ENCODE measurements around the gene CCNL1. TPM values are rescaled to one million over a fixed set of nuclear protein-coding genes. Genes with fewer than 3 reads are reported as not detected.
"Not testable (repeated sequence)": the region's sequence is repeated elsewhere in the genome, so short reads cannot be mapped to it uniquely, and the experiment has no call there.

CCNL1 gene
- total RNA-seq, result 100 to 1,000 TPM; 223 to 249 TPM

DNA sequence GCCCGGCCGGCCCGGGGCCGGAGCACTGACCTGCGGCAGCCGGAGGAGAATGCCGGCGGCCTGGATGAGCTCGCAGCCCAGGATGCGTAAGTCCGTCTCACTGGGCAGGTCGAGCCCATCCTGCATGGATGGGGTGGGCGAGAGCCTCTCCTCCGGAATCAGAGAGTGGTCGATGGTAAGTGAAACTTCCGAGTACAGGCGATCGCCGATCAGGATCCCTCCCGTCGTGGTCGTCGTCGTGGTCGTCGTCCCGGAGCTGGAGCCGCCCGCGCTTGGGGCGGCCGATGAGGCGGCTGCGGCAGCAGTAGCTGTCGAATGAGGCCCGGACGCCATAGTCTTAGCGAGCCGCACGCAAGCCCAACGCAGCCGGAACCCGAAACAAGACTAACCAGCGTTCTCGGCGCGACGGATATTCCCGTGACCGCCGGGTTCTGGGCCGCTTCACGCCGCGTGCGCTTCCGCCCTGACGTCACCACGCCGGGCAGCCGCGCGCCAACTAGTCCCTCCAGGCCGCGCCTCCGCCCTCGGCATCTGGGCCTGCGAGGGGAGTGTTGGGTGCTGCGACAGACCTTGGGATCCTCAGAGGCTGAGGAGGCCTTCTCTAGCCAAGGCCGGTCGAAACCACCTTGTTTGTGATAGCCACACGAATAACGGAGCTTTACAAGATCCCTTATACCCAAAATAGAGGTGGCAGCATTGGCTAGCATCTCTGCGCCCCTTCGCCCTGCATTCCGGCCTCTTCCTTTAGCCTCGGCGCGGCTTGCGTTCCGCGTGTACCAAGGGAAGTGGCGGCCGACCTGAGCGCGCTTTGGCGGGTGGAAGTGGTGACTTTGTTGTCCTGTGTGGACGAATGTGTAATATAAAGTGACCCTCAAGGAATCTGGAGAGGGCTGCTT, at the start of gene CCNL1:
CCNL1 (minus strand) TSS at position 386 of the 896 bp plus-strand sequence; CDS start at position 333, 53 bp downstream.
- Mint-ChIP-seq H3K27ac (peak within 1 kb of the TSS; percentile 100), H3K9me3 (no peaks in the 10 kb centered on the region), H3K27me3 (no peaks in the 10 kb centered on the region), H3K36me3 (ENCODE audit: low read depth) (peaks cover 51% of the 10 kb centered on the region), H3K4me1 (peaks cover 57% of the 10 kb centered on the region), H3K4me3 (peak within 1 kb of the TSS; percentile 100)
- POLR2A ChIA-PET, result interaction anchor here (0.7 to 8.7 kb wide), 48 partner anchors 9 to 1641 kb away, joined by 3 to 830 read pairs (median 5); partner anchors contain the start of genes MFSD1, SSR3 and TIPARP
- DNase-seq, result peak; percentile 96
- CTCF ChIA-PET, result interaction anchor here (0.9 to 5.6 kb wide), 12 partner anchors 8 to 1008 kb away, joined by 3 to 92 read pairs (median 4); partner anchors contain the start of gene TIPARP

DNA sequence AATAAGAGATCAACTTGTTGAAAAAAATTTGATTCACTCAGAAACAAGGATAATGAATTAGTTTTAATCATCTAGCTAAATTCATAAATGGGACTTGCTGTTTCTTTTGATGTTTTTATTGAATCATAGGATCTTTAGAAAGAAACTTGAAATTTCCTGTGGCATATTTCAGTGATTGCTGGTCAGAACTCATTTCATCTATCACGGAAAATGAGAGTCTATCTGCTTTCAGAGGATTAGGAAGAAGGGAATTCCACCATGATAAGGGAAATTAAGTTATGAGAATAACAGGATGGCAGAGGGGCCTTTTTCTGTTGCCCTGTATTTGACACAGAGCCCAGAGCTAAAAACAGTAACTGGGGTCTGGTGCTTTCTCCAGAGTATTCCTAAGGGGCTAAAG, 44.9 kb upstream of the CCNL1 start:
- ChIA-PET CTCF (interaction anchor here (1.0 to 1.8 kb wide), 6 partner anchors 11 to 290 kb away, joined by 3 to 7 read pairs (median 3); no protein-coding TSS in a partner anchor), POLR2A (interaction anchor here (1.1 kb wide), 1 partner anchor 45 kb away, joined by 5 read pairs; the partner anchor contains the start of gene CCNL1)
- Mint-ChIP-seq H3K27ac (no peak overlapping the region), H3K4me3 (no peak overlapping the region), H3K36me3 (ENCODE audit: low read depth) (no peaks in the 10 kb centered on the region), H3K27me3 (no peaks in the 10 kb centered on the region), H3K4me1 (no peaks in the 10 kb centered on the region), H3K9me3 (no peaks in the 10 kb centered on the region)
- no peak for DNase-seq

DNA sequence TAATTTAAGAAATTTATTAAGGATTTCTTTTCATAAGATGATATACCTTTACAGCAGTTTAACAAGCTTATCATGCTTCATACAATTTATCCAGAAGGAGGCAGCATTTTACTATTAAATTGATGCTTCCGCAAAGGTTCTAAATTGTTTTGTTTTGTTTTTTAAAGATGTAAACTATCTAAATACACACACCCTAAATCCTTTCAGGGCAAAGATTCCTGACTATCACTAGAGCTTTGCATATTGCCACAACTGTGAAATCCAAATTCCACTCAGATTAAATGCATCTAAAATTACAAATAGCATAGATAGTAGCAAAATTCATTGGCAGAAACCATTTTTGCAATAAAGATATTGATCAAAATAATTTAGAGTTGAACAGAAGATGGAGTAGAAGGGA, 44.5 kb upstream of the CCNL1 start:
- H3K27ac Mint-ChIP-seq, result no peak overlapping the region
- no peak for DNase-seq
- no peaks in the 10 kb centered on the region for H3K36me3 Mint-ChIP-seq (ENCODE audit: low read depth)
- H3K4me1 Mint-ChIP-seq, result no peaks in the 10 kb centered on the region
- no peaks in the 10 kb centered on the region for H3K9me3 Mint-ChIP-seq
- ChIA-PET CTCF (interaction anchor here (0.7 to 1.8 kb wide), 7 partner anchors 11 to 291 kb away, joined by 3 to 7 read pairs (median 3); no protein-coding TSS in a partner anchor), POLR2A (no interaction called here)
- no peaks in the 10 kb centered on the region for H3K27me3 Mint-ChIP-seq
- no peak overlapping the region for H3K4me3 Mint-ChIP-seq

DNA sequence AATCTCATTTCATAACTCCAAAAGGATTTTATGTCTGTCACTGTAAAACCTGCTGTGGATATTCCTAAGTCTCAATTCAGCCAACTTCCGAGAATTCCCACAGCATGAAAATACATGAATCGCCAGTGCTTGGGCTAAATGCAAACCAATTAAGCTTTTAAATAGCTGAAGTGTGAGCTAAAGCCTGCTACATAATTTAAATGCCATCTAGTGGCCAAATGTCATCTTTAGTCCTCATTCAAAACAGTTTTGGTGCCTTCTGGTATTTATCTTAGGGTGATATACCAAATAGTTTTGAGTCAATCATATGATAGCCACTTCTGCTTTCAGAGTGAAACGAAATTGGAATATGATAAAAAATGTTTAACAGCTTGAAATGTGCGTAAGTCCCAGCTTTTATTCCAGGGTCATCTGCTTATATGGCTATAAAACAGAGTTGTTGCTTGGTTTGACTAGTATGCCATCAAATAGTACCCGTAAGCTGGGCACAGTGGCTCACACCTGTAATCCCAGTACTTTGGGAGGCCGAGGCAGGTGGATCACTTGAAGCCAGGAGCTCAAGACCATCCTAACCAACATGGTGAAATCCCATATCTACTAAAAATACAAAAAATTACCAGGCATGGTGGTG, 41.8 kb upstream of the CCNL1 start:
- POLR2A ChIA-PET, result interaction anchor here (1.2 to 3.3 kb wide), 2 partner anchors 27 to 41 kb away, joined by 6 to 21 read pairs; no protein-coding TSS in a partner anchor
- Mint-ChIP-seq H3K27ac (no peak overlapping the region), H3K27me3 (peaks cover 7% of the 10 kb centered on the region), H3K9me3 (peaks cover 4% of the 10 kb centered on the region), H3K36me3 (ENCODE audit: low read depth) (no peaks in the 10 kb centered on the region), H3K4me1 (no peaks in the 10 kb centered on the region), H3K4me3 (no peak overlapping the region)
- CTCF ChIA-PET, result interaction anchor here (0.7 to 2.9 kb wide), 20 partner anchors 10 to 1051 kb away, joined by 3 to 23 read pairs (median 5); partner anchors contain the start of gene CCNL1
- no peak for DNase-seq

DNA sequence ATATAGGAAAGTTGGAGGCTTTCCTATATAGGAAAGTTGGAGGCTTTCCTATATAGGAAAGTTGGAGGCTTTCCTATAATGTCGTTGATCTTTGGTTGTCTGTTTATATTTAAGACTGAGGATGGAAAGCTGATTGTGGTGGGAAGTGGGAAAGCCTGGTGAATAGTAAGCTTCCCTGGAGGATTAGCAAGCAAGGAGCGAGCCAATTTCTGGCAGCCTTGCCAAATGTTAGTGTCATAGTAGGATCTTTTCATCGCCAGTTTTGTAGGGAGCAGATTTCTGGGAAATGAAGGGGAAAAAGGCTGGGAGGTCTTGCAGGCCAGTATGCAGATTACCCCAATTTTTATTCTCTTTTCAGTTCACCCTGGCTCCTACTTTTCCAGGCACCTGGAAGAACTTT, 39.9 kb upstream of the CCNL1 start:
- H3K36me3 Mint-ChIP-seq (ENCODE audit: low read depth), result peaks cover 1% of the 10 kb centered on the region
- H3K27me3 Mint-ChIP-seq, result peaks cover 15% of the 10 kb centered on the region
- ChIA-PET CTCF (interaction anchor here (0.9 kb wide), 1 partner anchor 39 kb away, joined by 3 read pairs; no protein-coding TSS in a partner anchor), POLR2A (interaction anchor here (1.2 kb wide), 1 partner anchor 25 kb away, joined by 3 read pairs; no protein-coding TSS in a partner anchor)
- H3K27ac Mint-ChIP-seq, result no peak overlapping the region
- H3K4me1 Mint-ChIP-seq, result no peaks in the 10 kb centered on the region
- DNase-seq, result no peak
- H3K4me3 Mint-ChIP-seq, result no peak overlapping the region
- peaks cover 8% of the 10 kb centered on the region for H3K9me3 Mint-ChIP-seq

DNA sequence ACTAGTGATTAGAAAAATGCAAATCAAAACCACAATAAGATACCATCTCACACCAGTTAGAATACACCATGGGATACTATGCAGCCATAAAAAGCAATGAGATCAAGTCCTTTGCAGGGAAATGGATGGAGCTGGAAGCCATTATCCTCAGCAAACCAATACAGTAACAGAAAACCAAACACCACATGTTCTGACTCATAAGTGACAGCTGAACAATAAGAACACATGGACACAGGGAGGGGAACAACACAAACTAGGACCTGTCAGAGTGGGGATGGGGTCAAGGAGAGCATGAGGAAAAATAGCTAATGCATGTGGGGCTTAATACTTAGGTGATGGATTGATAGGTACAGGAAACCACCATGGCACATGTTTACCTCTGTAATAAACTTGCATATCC, 36.0 kb upstream of the CCNL1 start:
- ChIA-PET POLR2A (no interaction called here), CTCF (no interaction called here)
- Mint-ChIP-seq H3K4me3 (no peak overlapping the region), H3K27me3 (peaks cover 31% of the 10 kb centered on the region), H3K27ac (no peak overlapping the region), H3K36me3 (ENCODE audit: low read depth) (peaks cover 15% of the 10 kb centered on the region), H3K9me3 (peaks cover 13% of the 10 kb centered on the region), H3K4me1 (no peaks in the 10 kb centered on the region)
- DNase-seq, result no peak

DNA sequence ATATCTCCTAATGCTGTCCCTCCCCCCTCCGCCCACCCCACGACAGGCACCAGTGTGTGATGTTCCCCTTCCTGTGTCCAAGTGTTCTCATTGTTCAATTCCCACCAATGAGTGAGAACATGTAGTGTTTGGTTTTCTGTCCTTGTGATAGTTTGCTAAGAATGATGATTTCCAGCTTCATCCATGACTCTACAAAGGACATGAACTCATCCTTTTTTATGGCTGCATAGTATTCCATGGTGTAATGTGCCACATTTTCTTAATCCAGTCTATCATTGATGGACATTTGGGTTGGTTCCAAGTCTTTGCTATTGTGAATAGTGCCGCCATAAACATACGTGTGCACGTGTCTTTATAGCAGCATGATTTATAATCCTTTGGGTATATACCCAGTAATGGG, 31.2 kb upstream of the CCNL1 start:
- H3K36me3 Mint-ChIP-seq (ENCODE audit: low read depth), result peaks cover 30% of the 10 kb centered on the region
- H3K9me3 Mint-ChIP-seq, result peaks cover 44% of the 10 kb centered on the region
- H3K27me3 Mint-ChIP-seq, result peaks cover 26% of the 10 kb centered on the region

DNA sequence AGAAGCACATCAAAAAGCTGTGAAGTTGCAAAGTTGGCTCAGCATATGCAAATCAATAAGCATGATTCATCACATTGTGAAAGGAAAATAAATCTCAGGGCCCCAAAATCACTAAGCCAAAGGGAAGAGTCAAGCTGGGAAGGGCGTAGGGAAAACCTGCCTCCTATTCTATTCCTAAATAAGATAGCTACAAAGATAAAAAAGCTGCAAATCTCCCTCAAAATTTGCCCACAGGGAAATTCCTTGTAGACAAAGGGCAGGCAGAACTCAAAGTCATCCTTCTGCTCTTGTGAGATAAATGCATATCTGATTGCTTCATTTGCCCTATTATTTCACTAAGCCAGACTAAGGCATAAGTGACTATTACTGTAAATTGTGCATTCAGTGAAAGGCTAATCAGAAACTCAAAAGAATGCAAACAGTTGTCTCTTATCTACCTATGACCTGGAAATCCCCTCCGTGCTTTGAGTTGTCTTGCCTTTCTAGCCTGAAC, 30.5 kb upstream of the CCNL1 start:
- H3K9me3 Mint-ChIP-seq, result peaks cover 50% of the 10 kb centered on the region

More for the DNA sequence above, 31.2 kb upstream of the CCNL1 start:
- CTCF ChIA-PET, H3K27ac Mint-ChIP-seq, POLR2A ChIA-PET, H3K4me1 Mint-ChIP-seq, H3K4me3 Mint-ChIP-seq, DNase-seq: not testable (repeated sequence)

DNA sequence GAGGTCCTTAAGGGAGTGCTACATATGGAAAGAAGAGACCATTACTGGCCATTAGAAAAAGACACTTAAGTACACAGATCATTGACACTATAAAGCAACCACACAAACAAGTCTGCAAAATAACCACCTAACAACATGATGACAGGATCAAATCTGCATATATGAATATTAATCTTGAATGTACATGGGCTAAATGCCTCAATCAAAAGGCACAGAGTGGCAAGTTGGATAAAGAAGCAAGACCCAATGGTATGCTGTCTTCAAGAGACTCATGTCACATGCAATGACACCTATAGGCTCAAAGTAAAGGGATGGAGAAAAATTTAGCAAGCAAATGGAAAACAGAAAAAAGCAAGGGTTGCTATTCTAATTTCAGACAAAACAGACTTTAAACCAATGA, 28.4 kb upstream of the CCNL1 start:
- Mint-ChIP-seq H3K9me3 (peaks cover 48% of the 10 kb centered on the region), H3K36me3 (ENCODE audit: low read depth) (peaks cover 41% of the 10 kb centered on the region), H3K27ac (no peak overlapping the region), H3K27me3 (peaks cover 10% of the 10 kb centered on the region), H3K4me3 (no peak overlapping the region), H3K4me1 (no peaks in the 10 kb centered on the region)
- ChIA-PET CTCF (no interaction called here), POLR2A (no interaction called here)
- DNase-seq, result no peak

More for the DNA sequence above, 30.5 kb upstream of the CCNL1 start:
- POLR2A ChIA-PET, result interaction anchor here (1.4 to 1.5 kb wide), 2 partner anchors 15 to 29 kb away, joined by 4 to 5 read pairs; no protein-coding TSS in a partner anchor
- Mint-ChIP-seq H3K27ac (no peak overlapping the region), H3K4me1 (no peaks in the 10 kb centered on the region), H3K4me3 (no peak overlapping the region), H3K36me3 (ENCODE audit: low read depth) (peaks cover 37% of the 10 kb centered on the region), H3K27me3 (peaks cover 23% of the 10 kb centered on the region)
- CTCF ChIA-PET, result interaction anchor here (1.9 kb wide), 1 partner anchor 12 kb away, joined by 7 read pairs; no protein-coding TSS in a partner anchor
- no peak for DNase-seq

DNA sequence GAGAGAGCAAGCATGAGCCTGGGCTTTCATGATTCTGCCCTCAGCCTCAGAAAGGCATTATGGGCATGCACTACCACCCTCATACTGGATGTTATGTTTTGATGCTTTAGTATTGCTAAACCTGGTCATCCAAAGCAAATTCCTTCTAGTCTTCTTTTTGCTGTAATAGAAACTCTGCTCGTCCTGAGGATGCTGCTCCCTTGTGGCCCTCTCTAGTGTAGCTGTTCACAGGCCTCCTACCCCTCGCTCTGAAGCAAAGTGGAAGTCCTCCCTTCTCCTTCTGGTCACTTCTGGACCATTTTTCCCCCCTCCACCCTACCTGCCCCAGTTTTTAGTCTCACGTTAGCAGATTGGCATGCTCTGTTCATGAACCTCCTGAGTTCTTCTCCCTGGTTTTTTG, 22.9 kb upstream of the CCNL1 start:
- Mint-ChIP-seq H3K27me3 (no peaks in the 10 kb centered on the region), H3K36me3 (ENCODE audit: low read depth) (peaks cover 57% of the 10 kb centered on the region), H3K27ac (no peak overlapping the region), H3K4me3 (no peak overlapping the region), H3K4me1 (no peaks in the 10 kb centered on the region), H3K9me3 (peaks cover 34% of the 10 kb centered on the region)
- DNase-seq, result no peak
- ChIA-PET CTCF (no interaction called here), POLR2A (no interaction called here)

DNA sequence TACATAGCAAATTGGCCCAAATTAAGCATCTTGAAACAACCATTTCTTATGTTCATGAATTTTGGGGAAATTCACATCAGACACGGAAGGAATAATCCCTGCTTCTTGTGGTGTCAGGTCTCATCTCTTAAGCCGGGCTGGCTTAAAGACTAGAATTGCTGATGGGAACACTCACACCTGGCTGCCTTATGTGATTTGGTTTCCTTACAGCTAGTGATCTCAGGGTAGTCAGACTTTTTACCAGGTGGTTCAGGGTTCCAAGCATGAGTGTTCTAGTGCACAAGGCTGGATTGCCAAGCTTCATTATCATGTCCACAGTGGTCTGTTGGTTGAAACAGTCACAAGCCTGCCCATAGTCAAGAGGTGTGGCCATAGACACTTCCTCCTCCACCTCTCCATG, 20.3 kb upstream of the CCNL1 start:
- Mint-ChIP-seq H3K9me3 (peaks cover 16% of the 10 kb centered on the region), H3K27ac (no peak overlapping the region), H3K36me3 (ENCODE audit: low read depth) (peaks cover 57% of the 10 kb centered on the region), H3K27me3 (no peaks in the 10 kb centered on the region), H3K4me3 (no peak overlapping the region), H3K4me1 (peaks cover 9% of the 10 kb centered on the region)
- CTCF ChIA-PET, result no interaction called here
- POLR2A ChIA-PET, result interaction anchor here (1.2 kb wide), 1 partner anchor 20 kb away, joined by 3 read pairs; the partner anchor contains the start of gene CCNL1
- no peak for DNase-seq

DNA sequence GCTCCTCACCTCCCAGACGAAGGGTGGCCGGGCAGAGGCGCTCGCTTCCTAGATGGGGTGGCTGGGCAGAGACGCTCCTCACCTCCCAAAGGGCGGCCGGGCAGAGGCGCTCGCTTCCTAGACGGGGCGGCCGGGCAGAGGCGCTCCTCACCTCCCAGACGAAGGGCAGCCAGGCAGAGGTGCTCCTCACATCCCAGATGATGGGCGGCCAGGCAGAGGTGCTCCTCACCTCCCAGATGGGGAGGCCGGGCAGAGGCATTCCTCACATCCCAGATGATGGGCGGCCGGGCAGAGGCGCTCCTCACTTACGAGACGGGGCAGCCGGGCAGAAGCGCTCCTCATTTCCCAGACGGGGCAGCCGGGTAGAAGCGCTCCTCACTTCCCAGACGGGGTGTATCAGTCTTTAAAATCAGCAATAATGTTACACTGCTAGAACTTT, 19.4 kb upstream of the CCNL1 start:
- no peaks in the 10 kb centered on the region for H3K27me3 Mint-ChIP-seq
- DNase-seq, result no peak
- peaks cover 13% of the 10 kb centered on the region for H3K4me1 Mint-ChIP-seq
- H3K9me3 Mint-ChIP-seq, result peaks cover 12% of the 10 kb centered on the region
- CTCF ChIA-PET, result no interaction called here
- H3K4me3 Mint-ChIP-seq, result no peak overlapping the region
- no peak overlapping the region for H3K27ac Mint-ChIP-seq
- POLR2A ChIA-PET, result interaction anchor here (1.2 kb wide), 1 partner anchor 19 kb away, joined by 3 read pairs; the partner anchor contains the start of gene CCNL1
- H3K36me3 Mint-ChIP-seq (ENCODE audit: low read depth), result peaks cover 48% of the 10 kb centered on the region

Data from activated CD4-positive, alpha-beta memory T cell treated with anti-CD3 and anti-CD28 coated beads, Interleukin-2, amount 10 ng/mL, durations not matched to agents 7 days and 5 days (primary cell).